ENCODE data around the gene WNT5B.

The WNT5B gene

GRCh38 chr12:1628666-1629337, at the start of gene WNT5B:
TSS of gene WNT5B (plus strand) at chr12:1629231. CDS start at chr12:1631355, 2,124 bp downstream.
- DNase-seq (ENCODE audit: low read depth), result no peak
- TF ChIP-seq POLR2A (IDR thresholded peaks at IDR 0.05; ENCODE audit: extremely low read depth, insufficient read length), result no peak
- TF ChIP-seq, protein P1, sequence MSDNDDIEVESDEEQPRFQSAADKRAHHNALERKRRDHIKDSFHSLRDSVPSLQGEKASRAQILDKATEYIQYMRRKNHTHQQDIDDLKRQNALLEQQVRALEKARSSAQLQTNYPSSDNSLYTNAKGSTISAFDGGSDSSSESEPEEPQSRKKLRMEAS (IDR thresholded peaks at IDR 0.05; ENCODE audit: low read depth, low read length), result no peak
- H3K4me3 ChIP-seq (ENCODE audit: low read depth, low read length), result no peak within 1 kb of the TSS

GRCh38 chr12:1579651-1580435, 49.2 kb upstream of the WNT5B start:
- TF ChIP-seq CTCF (IDR thresholded peaks at IDR 0.05; ENCODE audit: low read depth, low read length) (no peak), MYC (IDR thresholded peaks at IDR 0.05; ENCODE audit: low read depth, low read length) (no peak), POLR2A (IDR thresholded peaks at IDR 0.05; ENCODE audit: extremely low read depth, insufficient read length) (no peak)
- TF ChIP-seq, protein P1 (IDR thresholded peaks at IDR 0.05; ENCODE audit: low read depth, low read length), result no peak
- no peak overlapping the region for H3K4me3 ChIP-seq (ENCODE audit: low read depth, low read length)
- DNase-seq (ENCODE audit: low read depth), result no peak

DNA sequence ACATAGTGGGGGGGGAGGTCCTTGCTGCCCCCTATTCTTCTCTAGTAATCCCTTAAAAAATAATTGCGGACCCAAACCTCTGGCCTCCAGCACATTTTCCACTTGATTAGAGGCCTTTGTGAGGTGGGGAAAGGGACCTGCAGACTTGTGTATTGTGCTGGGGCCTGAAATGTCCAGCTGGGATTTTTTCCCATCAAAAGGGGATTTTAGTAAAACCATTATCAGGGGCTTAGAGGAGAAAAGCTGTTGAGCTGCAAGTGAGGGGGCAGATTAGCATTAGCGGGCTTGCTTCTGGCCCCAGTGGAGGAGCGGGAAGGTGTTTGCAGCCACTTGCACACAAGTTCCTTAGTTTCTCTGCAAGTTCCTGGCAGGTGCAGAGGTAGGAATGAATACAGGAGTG, 48.5 kb upstream of the WNT5B start:
- no peak overlapping the region for H3K4me3 ChIP-seq (ENCODE audit: low read depth, low read length)
- TF ChIP-seq, protein P1 (IDR thresholded peaks at IDR 0.05; ENCODE audit: low read depth, low read length), result no peak
- TF ChIP-seq MYC (IDR thresholded peaks at IDR 0.05; ENCODE audit: low read depth, low read length) (no peak), CTCF (IDR thresholded peaks at IDR 0.05; ENCODE audit: low read depth, low read length) (no peak), POLR2A (IDR thresholded peaks at IDR 0.05; ENCODE audit: extremely low read depth, insufficient read length) (no peak)
- no peak for DNase-seq (ENCODE audit: low read depth)

- H3K4me3 ChIP-seq (ENCODE audit: low read depth, low read length), result no peak overlapping the region
- no peak for DNase-seq (ENCODE audit: low read depth)
- TF ChIP-seq MYC (IDR thresholded peaks at IDR 0.05; ENCODE audit: low read depth, low read length), result no peak
- no peak for TF ChIP-seq POLR2A (IDR thresholded peaks at IDR 0.05; ENCODE audit: extremely low read depth, insufficient read length)
- no peak for TF ChIP-seq CTCF (IDR thresholded peaks at IDR 0.05; ENCODE audit: low read depth, low read length)
- TF ChIP-seq, protein P1 (IDR thresholded peaks at IDR 0.05; ENCODE audit: low read depth, low read length), result no peak
These were observed 46.9 kb upstream of the WNT5B start for GRCh38 chr12:1581973-1582708.

DNA sequence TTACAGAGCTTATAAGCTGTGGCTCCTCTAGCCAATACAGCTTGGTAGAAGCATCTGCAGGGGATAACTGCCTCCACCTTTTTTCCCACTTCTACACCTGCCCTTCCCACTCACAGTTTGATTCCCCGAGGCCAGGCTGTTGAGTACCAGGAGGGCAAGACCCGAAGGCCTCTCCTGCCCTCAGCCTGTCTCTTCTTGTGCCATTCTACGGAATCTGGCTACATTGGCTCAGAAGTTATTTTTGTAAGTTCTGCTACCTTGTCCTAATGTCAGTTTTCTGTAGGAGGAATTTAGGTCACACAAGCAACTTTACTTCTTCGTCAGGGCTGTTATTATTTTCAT, 46.4 kb upstream of the WNT5B start:
- H3K4me3 ChIP-seq (ENCODE audit: low read depth, low read length), result no peak overlapping the region
- no peak for DNase-seq (ENCODE audit: low read depth)
- TF ChIP-seq POLR2A (IDR thresholded peaks at IDR 0.05; ENCODE audit: extremely low read depth, insufficient read length) (no peak), CTCF (IDR thresholded peaks at IDR 0.05; ENCODE audit: low read depth, low read length) (no peak), MYC (IDR thresholded peaks at IDR 0.05; ENCODE audit: low read depth, low read length) (no peak)
- TF ChIP-seq, protein P1 (IDR thresholded peaks at IDR 0.05; ENCODE audit: low read depth, low read length), result no peak

Data from NB4 (cell line).